ENCODE data around the gene LUC7L3.

Gene LUC7L3

DNA sequence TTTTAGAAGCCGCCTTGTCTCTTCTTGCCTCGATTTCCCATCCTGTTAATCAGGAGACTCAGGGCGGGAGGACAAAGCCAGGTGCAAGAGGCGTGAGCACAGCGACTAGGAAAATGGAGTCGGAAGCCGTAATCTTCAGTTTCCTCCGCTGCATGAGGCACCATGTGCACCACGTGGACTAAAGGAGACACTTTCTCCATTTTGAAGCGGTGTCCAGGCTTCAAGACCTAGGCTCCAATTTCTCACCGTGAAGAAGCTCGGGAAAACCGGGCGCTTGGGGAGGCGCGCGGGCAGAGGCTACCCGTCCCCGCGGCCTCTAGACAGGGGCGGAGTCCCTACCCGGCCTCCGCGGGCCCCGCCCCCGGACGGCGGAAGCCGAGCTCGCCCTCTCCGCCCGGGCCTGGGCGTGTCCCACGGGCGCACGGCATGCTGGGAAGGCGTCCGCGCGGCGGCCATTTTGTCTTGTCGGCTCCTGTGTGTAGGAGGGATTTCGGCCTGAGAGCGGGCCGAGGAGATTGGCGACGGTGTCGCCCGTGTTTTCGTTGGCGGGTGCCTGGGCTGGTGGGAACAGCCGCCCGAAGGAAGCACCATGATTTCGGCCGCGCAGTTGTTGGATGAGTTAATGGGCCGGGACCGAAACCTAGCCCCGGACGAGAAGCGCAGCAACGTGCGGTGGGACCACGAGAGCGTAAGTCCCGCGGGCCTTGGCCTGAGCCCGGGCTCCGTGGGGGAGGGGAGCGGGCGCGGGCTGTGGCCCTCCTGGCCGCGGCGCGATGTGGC lies at the start of gene LUC7L3:
Gene LUC7L3 (plus strand): TSS at position 460 of the 780 bp plus-strand sequence. CDS start 130 bp downstream, at position 590.
- peak within 1 kb of the TSS; percentile 80 for H2AFZ ChIP-seq (ENCODE audit: low read depth, low read length)
- peak within 1 kb of the TSS; percentile 63 for H3K4me2 ChIP-seq (ENCODE audit: insufficient read depth, low read length)
- TF ChIP-seq EZH2 (IDR thresholded peaks at IDR 0.05; ENCODE audit: borderline replicate concordance, low read depth, low read length, severe bottlenecking), result no peak
- TF ChIP-seq, protein P1, sequence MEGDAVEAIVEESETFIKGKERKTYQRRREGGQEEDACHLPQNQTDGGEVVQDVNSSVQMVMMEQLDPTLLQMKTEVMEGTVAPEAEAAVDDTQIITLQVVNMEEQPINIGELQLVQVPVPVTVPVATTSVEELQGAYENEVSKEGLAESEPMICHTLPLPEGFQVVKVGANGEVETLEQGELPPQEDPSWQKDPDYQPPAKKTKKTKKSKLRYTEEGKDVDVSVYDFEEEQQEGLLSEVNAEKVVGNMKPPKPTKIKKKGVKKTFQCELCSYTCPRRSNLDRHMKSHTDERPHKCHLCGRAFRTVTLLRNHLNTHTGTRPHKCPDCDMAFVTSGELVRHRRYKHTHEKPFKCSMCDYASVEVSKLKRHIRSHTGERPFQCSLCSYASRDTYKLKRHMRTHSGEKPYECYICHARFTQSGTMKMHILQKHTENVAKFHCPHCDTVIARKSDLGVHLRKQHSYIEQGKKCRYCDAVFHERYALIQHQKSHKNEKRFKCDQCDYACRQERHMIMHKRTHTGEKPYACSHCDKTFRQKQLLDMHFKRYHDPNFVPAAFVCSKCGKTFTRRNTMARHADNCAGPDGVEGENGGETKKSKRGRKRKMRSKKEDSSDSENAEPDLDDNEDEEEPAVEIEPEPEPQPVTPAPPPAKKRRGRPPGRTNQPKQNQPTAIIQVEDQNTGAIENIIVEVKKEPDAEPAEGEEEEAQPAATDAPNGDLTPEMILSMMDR (IDR thresholded peaks at IDR 0.05; ENCODE audit: borderline replicate concordance, extremely low read depth, low read length, poor library complexity, severe bottlenecking), result no peak
- peaks cover 11% of the 10 kb centered on the region for H3K36me3 ChIP-seq (ENCODE audit: insufficient read depth, low read length)
- peaks cover 38% of the 10 kb centered on the region for H4K20me1 ChIP-seq (ENCODE audit: insufficient read depth, low read length)
- H3K27me3 ChIP-seq (ENCODE audit: insufficient read depth, low read length, poor library complexity), result no peaks in the 10 kb centered on the region
- H3K4me3 ChIP-seq (ENCODE audit: low read depth in 1 of 2, low read length in 2 of 2), result peak within 1 kb of the TSS; percentile 58 to 73
- H3K4me1 ChIP-seq (ENCODE audit: insufficient read depth, low read length), result peaks cover 42% of the 10 kb centered on the region
- peak; percentile 94 for DNase-seq
- peaks cover 59% of the 10 kb centered on the region for H3K79me2 ChIP-seq (ENCODE audit: insufficient read depth, low read length)
- peak within 1 kb of the TSS; percentile 87 for H3K27ac ChIP-seq (ENCODE audit: low read length)
- H3K9ac ChIP-seq (ENCODE audit: low read depth, low read length), result peak within 1 kb of the TSS; percentile 94
- peak; percentile 92 for ATAC-seq (ENCODE audit: insufficient read depth, low read depth)
- no peaks in the 10 kb centered on the region for H3K9me3 ChIP-seq (ENCODE audit: insufficient read depth, low read length, severe bottlenecking)

GRCh38 chr17:50672071-50672470 lies 47.3 kb upstream of the LUC7L3 start:
- H2AFZ ChIP-seq (ENCODE audit: low read depth, low read length), result no peak overlapping the region
- no peak overlapping the region for H3K4me2 ChIP-seq (ENCODE audit: insufficient read depth, low read length)

DNA sequence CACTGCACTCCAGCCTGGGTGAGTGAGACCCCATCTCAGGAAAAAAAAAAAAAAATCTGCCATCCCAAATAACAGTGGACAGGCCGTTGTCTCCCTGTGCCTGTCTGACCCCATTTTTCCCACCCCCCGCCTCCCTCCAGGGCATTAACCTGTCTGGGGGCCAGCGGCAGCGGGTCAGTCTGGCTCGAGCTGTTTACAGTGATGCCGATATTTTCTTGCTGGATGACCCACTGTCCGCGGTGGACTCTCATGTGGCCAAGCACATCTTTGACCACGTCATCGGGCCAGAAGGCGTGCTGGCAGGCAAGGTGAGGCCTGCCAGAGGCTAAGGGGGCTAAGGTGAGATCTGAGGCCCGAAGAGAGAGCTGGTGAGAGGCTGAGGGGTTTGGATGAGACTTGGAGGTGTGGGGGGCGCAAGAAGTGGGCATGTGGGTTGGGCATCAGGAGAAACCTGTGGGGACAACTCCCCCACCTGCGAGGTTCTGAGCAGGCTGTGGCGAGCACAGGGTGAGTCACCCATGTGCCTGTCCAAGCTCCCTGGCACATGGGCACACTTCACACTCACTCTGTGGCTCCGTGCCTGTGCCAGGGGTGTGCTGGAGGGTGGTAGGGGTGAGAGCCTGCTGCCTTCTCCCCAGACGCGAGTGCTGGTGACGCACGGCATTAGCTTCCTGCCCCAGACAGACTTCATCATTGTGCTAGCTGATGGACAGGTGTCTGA lies 46.4 kb upstream of the LUC7L3 start:
- H4K20me1 ChIP-seq (ENCODE audit: insufficient read depth, low read length), result no peaks in the 10 kb centered on the region
- no peaks in the 10 kb centered on the region for H3K36me3 ChIP-seq (ENCODE audit: insufficient read depth, low read length)
- no peak for ATAC-seq (ENCODE audit: insufficient read depth, low read depth)

More at GRCh38 chr17:50672071-50672470, 47.3 kb upstream of the LUC7L3 start:
- Histone ChIP-seq H3K79me2 (ENCODE audit: insufficient read depth, low read length) (no peaks in the 10 kb centered on the region), H3K27ac (ENCODE audit: low read length) (no peak overlapping the region), H4K20me1 (ENCODE audit: insufficient read depth, low read length) (no peaks in the 10 kb centered on the region), H3K27me3 (ENCODE audit: insufficient read depth, low read length, poor library complexity) (no peaks in the 10 kb centered on the region), H3K4me1 (ENCODE audit: insufficient read depth, low read length) (no peaks in the 10 kb centered on the region), H3K9ac (ENCODE audit: low read depth, low read length) (no peak overlapping the region), H3K4me3 (ENCODE audit: low read depth in 1 of 2, low read length in 2 of 2) (no peak overlapping the region), H3K36me3 (ENCODE audit: insufficient read depth, low read length) (no peaks in the 10 kb centered on the region), H3K9me3 (ENCODE audit: insufficient read depth, low read length, severe bottlenecking) (no peaks in the 10 kb centered on the region)
- TF ChIP-seq, protein P1 (IDR thresholded peaks at IDR 0.05; ENCODE audit: borderline replicate concordance, extremely low read depth, low read length, poor library complexity, severe bottlenecking), result no peak
- no peak for TF ChIP-seq EZH2 (IDR thresholded peaks at IDR 0.05; ENCODE audit: borderline replicate concordance, low read depth, low read length, severe bottlenecking)
- ATAC-seq (ENCODE audit: insufficient read depth, low read depth) (no peak), DNase-seq (no peak)

DNA sequence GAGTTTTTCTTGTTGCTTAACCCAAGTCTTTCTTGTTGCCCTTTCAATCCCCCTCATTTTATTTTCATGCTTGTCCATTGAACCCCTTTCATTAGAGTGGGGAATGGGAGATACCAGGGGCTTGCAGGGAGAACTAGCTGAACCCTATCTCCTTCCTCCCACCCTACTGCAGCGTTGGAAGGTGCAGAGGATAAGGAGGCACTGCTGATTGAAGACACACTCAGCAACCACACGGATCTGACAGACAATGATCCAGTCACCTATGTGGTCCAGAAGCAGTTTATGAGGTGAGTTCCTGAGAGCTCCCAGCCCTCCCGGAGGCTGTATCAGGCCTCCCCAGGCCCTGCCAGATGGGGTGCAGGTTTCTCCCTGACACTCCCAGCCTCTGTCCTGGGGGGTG lies 44.2 kb upstream of the LUC7L3 start:
- TF ChIP-seq, protein P1 (IDR thresholded peaks at IDR 0.05; ENCODE audit: borderline replicate concordance, extremely low read depth, low read length, poor library complexity, severe bottlenecking), result no peak
- no peak for TF ChIP-seq EZH2 (IDR thresholded peaks at IDR 0.05; ENCODE audit: borderline replicate concordance, low read depth, low read length, severe bottlenecking)
- H4K20me1 ChIP-seq (ENCODE audit: insufficient read depth, low read length), result no peaks in the 10 kb centered on the region
- H3K27me3 ChIP-seq (ENCODE audit: insufficient read depth, low read length, poor library complexity), result no peaks in the 10 kb centered on the region
- H3K36me3 ChIP-seq (ENCODE audit: insufficient read depth, low read length), result no peaks in the 10 kb centered on the region
- H3K4me3 ChIP-seq (ENCODE audit: low read depth in 1 of 2, low read length in 2 of 2), result no peak overlapping the region
- no peak for DNase-seq
- H3K4me1 ChIP-seq (ENCODE audit: insufficient read depth, low read length), result no peaks in the 10 kb centered on the region
- H3K79me2 ChIP-seq (ENCODE audit: insufficient read depth, low read length), result no peaks in the 10 kb centered on the region
- H3K4me2 ChIP-seq (ENCODE audit: insufficient read depth, low read length), result no peak overlapping the region
- H3K27ac ChIP-seq (ENCODE audit: low read length), result no peak overlapping the region
- H2AFZ ChIP-seq (ENCODE audit: low read depth, low read length), result no peak overlapping the region
- no peaks in the 10 kb centered on the region for H3K9me3 ChIP-seq (ENCODE audit: insufficient read depth, low read length, severe bottlenecking)
- no peak overlapping the region for H3K9ac ChIP-seq (ENCODE audit: low read depth, low read length)
- no peak for ATAC-seq (ENCODE audit: insufficient read depth, low read depth)

More for the DNA sequence above, 46.4 kb upstream of the LUC7L3 start:
- H3K4me3 ChIP-seq (ENCODE audit: low read depth in 1 of 2, low read length in 2 of 2), result no peak overlapping the region
- no peak overlapping the region for H3K9ac ChIP-seq (ENCODE audit: low read depth, low read length)
- H3K79me2 ChIP-seq (ENCODE audit: insufficient read depth, low read length), result no peaks in the 10 kb centered on the region
- no peaks in the 10 kb centered on the region for H3K4me1 ChIP-seq (ENCODE audit: insufficient read depth, low read length)
- no peak for TF ChIP-seq EZH2 (IDR thresholded peaks at IDR 0.05; ENCODE audit: borderline replicate concordance, low read depth, low read length, severe bottlenecking)
- H3K4me2 ChIP-seq (ENCODE audit: insufficient read depth, low read length), result no peak overlapping the region
- no peak overlapping the region for H3K27ac ChIP-seq (ENCODE audit: low read length)
- no peaks in the 10 kb centered on the region for H3K9me3 ChIP-seq (ENCODE audit: insufficient read depth, low read length, severe bottlenecking)
- no peak overlapping the region for H2AFZ ChIP-seq (ENCODE audit: low read depth, low read length)
- H3K27me3 ChIP-seq (ENCODE audit: insufficient read depth, low read length, poor library complexity), result no peaks in the 10 kb centered on the region
- DNase-seq, result no peak
